IMR-90 (cell line): ENCODE results near the gene EGFL7. TPM values are rescaled to one million over a fixed set of nuclear protein-coding genes. Genes with fewer than 3 reads are reported as not detected.

Experiments used
- ATAC-seq: fragments of 200-7000 bp; cut with Tn5 transposase; 2 replicates; pipeline ENCODE4 v1.9.1; 2020; ENCODE audit warnings: low read depth, mild to moderate bottlenecking, moderate library complexity
- BruUV-seq: library from RNA; stranded (reverse); fragments of 400-500 nt; replicated peaks from 2 replicates; lab custom pipeline; 2021; lab: Mats Ljungman, UMichigan
- CTCF ChIA-PET: fragments of 300-600 bp; formaldehyde crosslinking; extraction: SDS; loops from one replicate; lab custom pipeline; 2021; ENCODE audit warnings: antibody characterized with exemption; lab: Yijun Ruan, JAX
- POLR2A ChIA-PET: fragments of 300-600 bp; sonication (Branson Sonifier 250); formaldehyde crosslinking; loops from one replicate; lab custom pipeline; 2022; ENCODE audit warnings: antibody characterized with exemption; ENCODE audit not compliant: unreplicated experiment; lab: Charles Lee
- DNase-seq: peaks from one replicate; pipeline ENCODE4 v3.0.0; 2013
- H2AFZ ChIP-seq: replicated peaks from 2 replicates; pipeline ENCODE3; 2013; ENCODE audit warnings: low read length, mild to moderate bottlenecking; ENCODE audit not compliant: poor library complexity
- H2AK5ac ChIP-seq: 2 replicates; pipeline ENCODE4 v1.6.1; 2013; ENCODE audit warnings: low read depth, low read length, inconsistent platforms
- H2AK9ac ChIP-seq: replicated peaks from 2 replicates; pipeline ENCODE3; 2013; ENCODE audit warnings: mild to moderate bottlenecking, low read depth, low read length, moderate library complexity; ENCODE audit not compliant: poor library complexity
- H2BK120ac ChIP-seq: 2 replicates; pipeline ENCODE4 v1.6.1; 2013; ENCODE audit warnings: low read depth, low read length, inconsistent platforms
- H2BK15ac ChIP-seq: 3 replicates; pipeline ENCODE4 v1.6.1; 2013; ENCODE audit warnings: low read depth, low read length, inconsistent platforms
- H2BK20ac ChIP-seq: 2 replicates; pipeline ENCODE4 v1.6.1; 2013; ENCODE audit warnings: low read depth, mild to moderate bottlenecking, inconsistent platforms, low read length, moderate library complexity
- H2BK5ac ChIP-seq: 2 replicates; pipeline ENCODE4 v1.6.1; 2013; ENCODE audit warnings: mild to moderate bottlenecking, low read depth, low read length, inconsistent platforms; ENCODE audit not compliant: poor library complexity, severe bottlenecking
- H3K14ac ChIP-seq: replicated peaks from 2 replicates; pipeline ENCODE4 v1.6.1; 2013; ENCODE audit warnings: low read depth, low read length, inconsistent platforms
- H3K18ac ChIP-seq: 2 replicates; pipeline ENCODE4 v1.6.1; 2013; ENCODE audit warnings: low read depth, low read length, control low read depth
- H3K23ac ChIP-seq: 2 replicates; pipeline ENCODE4 v1.6.1; 2013; ENCODE audit warnings: low read depth, low read length, inconsistent platforms
- H3K27ac ChIP-seq: 2 replicates; pipeline ENCODE4 v1.5.1; 2013; ENCODE audit warnings: mild to moderate bottlenecking, control low read depth, low read length; ENCODE audit not compliant: insufficient read depth
- H3K27me3 ChIP-seq: 2 replicates; pipeline ENCODE4 v1.6.1; 2013; ENCODE audit warnings: low read length; ENCODE audit not compliant: control insufficient read depth, insufficient read depth
- H3K36me3 ChIP-seq: 2 replicates; pipeline ENCODE4 v1.6.1; 2013; ENCODE audit warnings: low read length, mixed read lengths; ENCODE audit not compliant: control insufficient read depth, insufficient read depth
- H3K4ac ChIP-seq: 2 replicates; pipeline ENCODE4 v1.6.1; 2013; ENCODE audit warnings: low read depth, low read length, inconsistent platforms
- H3K4me1 ChIP-seq: 2 replicates; pipeline ENCODE4 v1.6.1; 2013; ENCODE audit warnings: low read length, mixed read lengths; ENCODE audit not compliant: control insufficient read depth, insufficient read depth
- H3K4me2 ChIP-seq: 2 replicates; pipeline ENCODE4 v1.6.1; 2013; ENCODE audit warnings: low read depth, mild to moderate bottlenecking, control low read depth, low read length, moderate library complexity
- H3K4me3 ChIP-seq: 2 replicates; pipeline ENCODE4 v1.5.1; 2013; ENCODE audit warnings: low read depth, mild to moderate bottlenecking, control low read depth, low read length, moderate library complexity; ENCODE audit not compliant: insufficient read depth
- H3K56ac ChIP-seq: 2 replicates; pipeline ENCODE4 v1.6.1; 2013; ENCODE audit warnings: low read length, inconsistent platforms; ENCODE audit not compliant: insufficient read depth; ENCODE audit errors: extremely low read depth
- H3K79me1 ChIP-seq, 2 experiments: 2 replicates each; pipeline ENCODE4 v1.6.1; 2013; ENCODE audit warnings: low read length in 2 of 2, inconsistent platforms in 1 of 2, low read depth in 1 of 2
- H3K9ac ChIP-seq: 2 replicates; pipeline ENCODE4 v1.6.1; 2013; ENCODE audit warnings: low read depth, low read length, control low read depth
- H3K9me1 ChIP-seq: 2 replicates; pipeline ENCODE4 v1.6.1; 2013; ENCODE audit warnings: low read length, inconsistent platforms; ENCODE audit not compliant: insufficient read depth
- H3K9me3 ChIP-seq: 2 replicates; pipeline ENCODE4 v1.6.1; 2013; ENCODE audit warnings: low read length; ENCODE audit not compliant: control insufficient read depth, insufficient read depth
- H4K20me1 ChIP-seq: 2 replicates; pipeline ENCODE4 v1.6.1; 2013; ENCODE audit warnings: low read length, inconsistent platforms; ENCODE audit not compliant: insufficient read depth
- H4K5ac ChIP-seq: 2 replicates; pipeline ENCODE4 v1.6.1; 2013; ENCODE audit warnings: mild to moderate bottlenecking, low read depth, low read length, control low read depth
- H4K8ac ChIP-seq, 2 experiments: 2 replicates each; pipeline ENCODE4 v1.6.1; 2013; ENCODE audit warnings: low read depth in 2 of 2, low read length in 2 of 2, control low read depth in 1 of 2, inconsistent platforms in 1 of 2
- H4K91ac ChIP-seq: 2 replicates; pipeline ENCODE4 v1.6.1; 2013; ENCODE audit warnings: low read depth, low read length, inconsistent platforms; ENCODE audit not compliant: insufficient read depth
- BHLHE40 ChIP-seq: fragments of 150-350 bp; IDR thresholded peaks from 2 replicates; pipeline ENCODE4 v1.6.1; 2016; ENCODE audit warnings: mild to moderate bottlenecking, low read depth, low read length
- CEBPB ChIP-seq: IDR thresholded peaks from 2 replicates; pipeline ENCODE4 v1.6.1; 2012; ENCODE audit warnings: low read depth, low read length, improper control_type of control experiment
- MXI1 ChIP-seq: IDR thresholded peaks from 2 replicates; pipeline ENCODE4 v1.6.1; 2012; ENCODE audit warnings: low read depth, mild to moderate bottlenecking, low read length, moderate library complexity, borderline replicate concordance
- NFE2L2 ChIP-seq: fragments of 150-350 bp; IDR thresholded peaks from 2 replicates; pipeline ENCODE4 v1.6.1; 2016; ENCODE audit warnings: low read depth, mild to moderate bottlenecking, low read length
- POLR2A ChIP-seq: IDR thresholded peaks from 2 replicates; pipeline ENCODE4 v1.6.1; 2012; ENCODE audit warnings: mild to moderate bottlenecking, low read depth, low read length
- RFX5 ChIP-seq: IDR thresholded peaks from 2 replicates; pipeline ENCODE4 v1.8.0; 2012; ENCODE audit warnings: low read depth, mild to moderate bottlenecking, low read length, moderate library complexity
- SMC3 ChIP-seq: fragments of 150-350 bp; IDR thresholded peaks from 2 replicates; pipeline ENCODE4 v1.6.1; 2016; ENCODE audit warnings: low read depth, mild to moderate bottlenecking, antibody characterized with exemption, low read length, moderate library complexity
- USF2 ChIP-seq: fragments of 150-350 bp; IDR thresholded peaks from 2 replicates; pipeline ENCODE4 v1.6.1; 2017; ENCODE audit warnings: mild to moderate bottlenecking, antibody characterized with exemption, low read length, low read depth
- WGBS, 2 experiments: methylation state at CpG; one replicate each; pipeline versions ENCODE4 v1.1.5 to v1.1.7; 2013; ENCODE audit warnings: missing lambda C conversion rate in 2 of 2; ENCODE audit not compliant: insufficient read length in 1 of 2; ENCODE audit errors: extremely low coverage in 2 of 2; 5-methylcytosine and 5-hydroxymethylcytosine counted together
- dilution Hi-C: fragments of 300-500 bp; cut with HindIII; formaldehyde crosslinking; loops from one replicate; pipeline ENCODE4 v1.14.3; 2018; ENCODE audit warnings: low sequenced_read_pairs; ENCODE audit not compliant: unreplicated experiment
- in situ Hi-C: fragments of 300-500 bp; cut with MboI; formaldehyde crosslinking; loops from 3 replicates; pipeline ENCODE4 v1.14.3; 2019; ENCODE audit warnings: low sequenced_read_pairs, inconsistent platforms, mixed read lengths
- intact Hi-C: fragments of 100-400 bp; cut with micrococcal nuclease; formaldehyde crosslinking; loops from 2 replicates; pipeline ENCODE4 v1.10.0; 2022
- polyA plus RNA-seq, 3 experiments: library from polyadenylated mRNA; depleted of rRNA; stranded (reverse); fragments of >200 nt; gene quantifications; 2 replicates each; pipeline ENCODE4 v1.2.3, GENCODE V29; 2012; ENCODE audit warnings: low replicate concordance in 1 of 3
- total RNA-seq: library from RNA; depleted of rRNA; stranded (reverse); fragments of >200 nt; gene quantifications from 2 replicates; pipeline ENCODE4 v1.2.3, GENCODE V29; 2012

The EGFL7 gene
- total and polyA plus RNA-seq, 2 of the 4 experiments (the other 2 are of a cell fraction): 2.2 to 10.4 TPM

DNA sequence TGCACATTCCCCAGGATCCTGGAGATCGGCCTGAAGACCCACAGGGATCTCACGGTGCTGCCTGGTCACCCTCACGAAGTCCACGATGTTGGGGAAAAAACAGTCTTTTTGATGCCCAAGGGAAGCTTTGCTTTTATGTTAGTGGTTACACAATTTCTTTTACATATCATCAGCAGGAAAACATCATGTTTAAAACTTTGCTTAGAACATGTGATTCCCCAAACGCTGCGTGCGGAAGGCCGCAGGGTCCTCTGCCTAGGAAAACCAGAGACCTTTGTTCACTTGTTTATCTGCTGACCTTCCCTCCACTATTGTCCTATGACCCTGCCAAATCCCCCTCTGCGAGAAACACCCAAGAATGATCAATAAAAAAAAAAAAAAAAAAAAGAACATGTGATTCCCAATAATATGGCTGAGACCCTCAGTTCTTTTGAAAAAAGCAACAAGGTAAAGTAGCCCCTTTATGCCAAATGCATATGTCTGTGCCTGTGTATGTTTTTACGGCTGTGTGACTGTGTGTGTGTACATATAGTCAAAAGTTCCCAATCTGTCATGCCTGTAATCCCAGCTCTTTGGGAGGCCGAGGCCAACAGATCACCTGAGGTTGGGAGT is 36.0 kb downstream of the EGFL7 start:
- no peak for DNase-seq
- TF ChIP-seq CEBPB (no peak), RFX5 (no peak), USF2 (no peak), SMC3 (no peak), MXI1 (no peak), NFE2L2 (no peak), POLR2A (no peak), BHLHE40 (no peak)
- dilution Hi-C loops: no loop called here
- 0 out of 2 replicates have a peak, but pooled peaks cover 2% of the 10 kb centered on the region for H3K4me1 ChIP-seq
- no peaks in the 10 kb centered on the region for H3K36me3 ChIP-seq
- H4K8ac ChIP-seq: no peak overlapping the region
- no peaks in the 10 kb centered on the region for H3K79me1 ChIP-seq
- no peak overlapping the region for H4K91ac ChIP-seq
- no peaks in the 10 kb centered on the region for H3K9me3 ChIP-seq
- H3K27me3 ChIP-seq: peaks cover 31% of the 10 kb centered on the region
- no peak overlapping the region for H3K18ac ChIP-seq
- H4K5ac ChIP-seq: no peak overlapping the region
- no peak overlapping the region for H2BK5ac ChIP-seq
- 80% methylated on average over 1 of the region's 11 CpGs; no CpG with 5 or more reads in 1 of the 2 experiments for WGBS, 2 experiments
- H3K4me3 ChIP-seq: no peak overlapping the region
- H3K9me1 ChIP-seq: no peaks in the 10 kb centered on the region
- H2AFZ ChIP-seq: no peak overlapping the region
- H2BK120ac ChIP-seq: no peak overlapping the region
- no peak overlapping the region for H3K23ac ChIP-seq
- H3K4ac ChIP-seq: no peak overlapping the region
- H3K56ac ChIP-seq: no peak overlapping the region
- no peak overlapping the region for H3K4me2 ChIP-seq
- no peak overlapping the region for H3K9ac ChIP-seq
- H2BK20ac ChIP-seq: no peak overlapping the region
- H3K27ac ChIP-seq: no peak overlapping the region
- intact Hi-C loops: no loop called here
- CTCF ChIA-PET: no interaction called here
- no peak overlapping the region for H2AK9ac ChIP-seq
- in situ Hi-C loops: no loop called here
- no peak overlapping the region for H2AK5ac ChIP-seq
- no peak overlapping the region for H3K14ac ChIP-seq
- POLR2A ChIA-PET: no interaction called here
- no peak overlapping the region for H2BK15ac ChIP-seq
- no peak for ATAC-seq
- no peaks in the 10 kb centered on the region for H4K20me1 ChIP-seq
- no TSS peak for BruUV-seq
